K562 (cell line): ENCODE data around the gene TRIM47.

ENCODE experiments used
- FOSL1 ChIP-seq: fragments of 200-800 bp; sonication (Bioruptor generic); conservative IDR thresholded peaks from 2 replicates; pipeline ENCODE4 v1.6.1; 2016; ENCODE audit warnings: missing genetic modification characterization, missing compliant biosample characterization
- USF2 ChIP-seq: sonication (generic); formaldehyde crosslinking; IDR thresholded peaks from 2 replicates; pipeline ENCODE4 v1.5.0; 2020; ENCODE audit warnings: missing genetic modification reagents
- ZFP30 ChIP-seq: fragments of 250-450 bp; sonication (Bioruptor Pico); IDR thresholded peaks from 2 replicates; pipeline ENCODE4 v1.8.0; 2022; ENCODE audit warnings: moderate library complexity, mild to moderate bottlenecking, inconsistent platforms, borderline replicate concordance

- no peak for TF ChIP-seq ZFP30 (CRISPR knock-in tag)
- TF ChIP-seq USF2 (CRISPR knock-in tag), result no peak
- TF ChIP-seq FOSL1, result no peak
Observed at GRCh38 chr17:75847614-75848522, 30.5 kb downstream of the TRIM47 start.
